HFF-Myc (cell line): ENCODE measurements around the gene TBX18.

Source experiments
- DNase-seq: peaks from one replicate; pipeline ENCODE4 v3.0.0-alpha.2; 2011; ENCODE audit warnings: low read depth; ENCODE audit errors: extremely low read depth
- H3K4me3 ChIP-seq: replicated peaks from 2 replicates; pipeline ENCODE4 v1.5.1; 2011; ENCODE audit warnings: low read depth, mild to moderate bottlenecking, control low read depth, low read length
- CTCF ChIP-seq: IDR thresholded peaks from 2 replicates; pipeline ENCODE4 v1.5.1; 2012; ENCODE audit warnings: mild to moderate bottlenecking, low read depth, low read length, control low read depth; ENCODE audit errors: missing control alignments

TBX18 gene

GRCh38 chr6:84764332-84765049 is at the start of gene TBX18:
TBX18 (minus strand) TSS chr6:84764598; CDS start chr6:84764181, 417 bp downstream.
- peak within 1 kb of the TSS; percentile 81 for H3K4me3 ChIP-seq

GRCh38 chr6:84811351-84811750 is 47.0 kb upstream of the TBX18 start:
- no peak overlapping the region for H3K4me3 ChIP-seq
- TF ChIP-seq CTCF, result no peak
- no peak for DNase-seq

More at GRCh38 chr6:84764332-84765049, at the start of gene TBX18:
- TF ChIP-seq CTCF, result no peak
- peak; percentile 99 for DNase-seq

- no peak overlapping the region for H3K4me3 ChIP-seq
- no peak for DNase-seq
- no peak for TF ChIP-seq CTCF
Observed at GRCh38 chr6:84809455-84809854, 45.1 kb upstream of the TBX18 start.

GRCh38 chr6:84808491-84809061 is 44.2 kb upstream of the TBX18 start:
- no peak for TF ChIP-seq CTCF
- no peak overlapping the region for H3K4me3 ChIP-seq
- no peak for DNase-seq

- no peak for TF ChIP-seq CTCF
- DNase-seq, result no peak
- H3K4me3 ChIP-seq, result no peak overlapping the region
Observed at GRCh38 chr6:84805145-84805544, 40.7 kb upstream of the TBX18 start.

GRCh38 chr6:84804720-84805119 is 40.3 kb upstream of the TBX18 start:
- DNase-seq, result no peak
- TF ChIP-seq CTCF, result no peak
- no peak overlapping the region for H3K4me3 ChIP-seq
